HG03066 (cell line): ENCODE measurements around the gene TRMT61A.

ENCODE experiments used
- ATAC-seq: cut with Tn5 transposase; IDR thresholded peaks from one replicate; pipeline ENCODE4 v1.9.1; 2021; ENCODE audit warnings: low read depth; ENCODE audit not compliant: unreplicated experiment

The TRMT61A gene

DNA sequence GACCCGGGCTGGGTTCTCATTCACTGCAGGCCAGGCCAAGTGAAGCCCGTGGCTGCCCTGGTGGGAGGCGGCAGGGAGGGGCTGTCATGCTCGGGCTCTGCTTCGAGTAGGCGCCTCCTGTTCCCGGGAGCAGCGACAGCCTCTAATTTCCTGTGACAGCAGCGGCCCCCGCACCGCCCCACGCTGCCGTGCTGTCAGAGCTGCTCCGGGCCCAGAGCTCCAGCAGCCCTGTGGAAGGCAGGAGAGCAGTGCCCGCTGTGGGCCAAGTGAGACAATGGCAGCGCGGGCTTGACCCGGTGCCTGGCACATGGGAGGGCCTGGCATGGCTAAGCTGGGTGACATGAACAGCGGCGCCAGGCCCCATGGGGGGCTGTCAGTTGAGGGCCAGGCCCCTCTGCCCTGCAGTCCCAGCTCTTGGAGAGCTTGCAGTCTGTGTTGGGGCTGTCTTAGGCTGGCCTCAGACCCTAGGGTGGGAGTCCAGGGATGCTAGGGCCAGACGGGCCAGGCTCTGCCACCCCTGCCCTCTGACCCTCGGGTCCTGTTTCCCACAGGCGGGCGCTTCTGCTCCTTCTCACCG is 5.1 kb downstream of the TRMT61A start:
- no peak for ATAC-seq

GRCh38 chr14:103534576-103535061 is 5.6 kb downstream of the TRMT61A start:
- no peak for ATAC-seq

GRCh38 chr14:103535081-103535890 is 6.3 kb downstream of the TRMT61A start:
- ATAC-seq = no peak

DNA sequence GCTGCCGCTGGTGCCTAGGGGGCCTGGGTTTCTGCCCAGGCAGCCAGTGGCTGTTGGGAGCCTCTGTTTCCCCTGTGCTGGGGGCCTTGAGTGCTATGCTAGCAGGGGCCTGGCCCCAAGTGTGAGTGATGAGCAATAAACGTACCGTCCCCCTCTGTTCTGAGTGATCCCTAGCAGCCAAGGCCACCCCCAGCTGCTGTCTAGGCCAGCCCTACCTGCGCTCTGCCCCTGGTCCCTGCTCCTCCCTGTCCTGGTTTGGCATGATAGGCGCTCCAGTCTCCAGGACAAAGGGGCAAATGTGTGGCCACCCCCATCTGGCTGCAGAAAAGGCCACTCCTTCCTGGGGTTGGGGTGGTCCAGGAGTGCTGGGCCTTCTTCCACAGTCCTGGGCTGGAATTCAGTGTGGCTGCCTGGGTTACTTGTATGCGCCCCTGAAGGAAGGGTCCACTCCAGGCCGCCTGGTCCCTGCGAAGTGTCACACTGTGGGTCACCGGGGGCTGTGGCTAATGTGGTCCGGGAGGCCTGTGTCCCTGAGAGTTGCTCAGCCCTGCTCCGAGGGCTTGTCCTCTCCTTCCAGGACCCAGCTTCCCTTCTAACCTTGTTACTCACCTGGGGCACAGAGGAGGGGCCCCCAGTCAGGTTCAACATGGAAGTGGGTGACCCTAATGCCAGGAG is 7.0 kb downstream of the TRMT61A start:
- ATAC-seq = no peak

DNA sequence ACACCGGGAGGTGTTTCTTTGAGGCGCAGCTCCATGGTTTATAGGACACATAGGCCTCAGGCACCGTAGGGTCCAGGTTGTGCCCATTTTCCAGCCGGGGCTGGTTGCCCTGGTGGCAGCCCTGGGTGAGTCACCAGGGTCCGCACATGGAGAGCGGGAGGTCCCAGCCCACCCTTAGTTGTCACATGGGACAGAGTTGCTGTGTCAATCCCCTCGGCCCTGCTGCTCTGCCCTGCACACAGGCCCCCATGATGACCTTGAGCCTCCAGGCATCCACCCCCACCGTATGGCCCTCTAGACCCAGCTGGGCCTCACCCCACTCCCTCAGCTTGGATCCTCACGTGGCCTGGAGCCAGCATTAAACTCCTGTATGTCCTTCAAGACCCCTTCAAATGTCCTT is 7.7 kb downstream of the TRMT61A start:
- no peak for ATAC-seq

- no peak for ATAC-seq
Observed at GRCh38 chr14:103537175-103537990, 8.4 kb downstream of the TRMT61A start.

DNA sequence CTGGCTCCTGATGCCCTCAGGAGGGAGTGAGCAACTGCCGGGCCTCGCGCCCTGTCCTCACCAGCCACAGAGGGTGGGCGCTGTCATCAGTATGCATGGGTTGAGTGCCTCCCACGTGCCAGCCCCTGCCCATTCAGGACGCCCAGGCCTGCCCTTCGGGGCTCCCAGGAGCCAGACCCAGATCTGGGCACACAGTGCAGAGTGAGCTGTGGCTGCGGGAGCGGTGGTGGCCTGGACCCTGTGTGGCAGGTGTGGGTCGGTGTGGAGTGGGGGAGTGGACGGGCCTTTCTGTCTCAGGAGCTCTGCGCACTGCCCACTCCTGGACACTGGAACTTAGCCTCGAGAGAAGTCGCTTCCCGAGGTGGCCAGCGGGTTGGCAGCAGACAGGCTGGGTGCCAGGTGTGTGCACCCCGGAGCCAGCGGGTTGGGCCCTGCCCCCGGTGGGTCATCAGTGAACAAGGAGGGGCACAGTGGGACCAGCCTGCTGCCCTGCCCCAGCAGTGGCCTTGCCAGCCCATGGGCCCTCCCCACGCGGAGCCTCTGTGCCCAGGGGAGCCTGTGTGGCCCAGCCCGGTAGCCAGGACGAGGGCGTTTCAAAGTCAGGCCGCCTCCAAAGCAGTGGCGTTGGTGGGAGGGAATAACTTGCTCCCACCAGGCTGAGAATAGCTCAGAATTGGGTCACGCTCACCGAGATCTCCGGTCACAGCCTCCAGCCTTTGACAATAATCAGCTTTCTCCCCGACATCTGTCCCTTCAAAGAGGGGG is 9.5 kb downstream of the TRMT61A start:
- ATAC-seq = no peak

DNA sequence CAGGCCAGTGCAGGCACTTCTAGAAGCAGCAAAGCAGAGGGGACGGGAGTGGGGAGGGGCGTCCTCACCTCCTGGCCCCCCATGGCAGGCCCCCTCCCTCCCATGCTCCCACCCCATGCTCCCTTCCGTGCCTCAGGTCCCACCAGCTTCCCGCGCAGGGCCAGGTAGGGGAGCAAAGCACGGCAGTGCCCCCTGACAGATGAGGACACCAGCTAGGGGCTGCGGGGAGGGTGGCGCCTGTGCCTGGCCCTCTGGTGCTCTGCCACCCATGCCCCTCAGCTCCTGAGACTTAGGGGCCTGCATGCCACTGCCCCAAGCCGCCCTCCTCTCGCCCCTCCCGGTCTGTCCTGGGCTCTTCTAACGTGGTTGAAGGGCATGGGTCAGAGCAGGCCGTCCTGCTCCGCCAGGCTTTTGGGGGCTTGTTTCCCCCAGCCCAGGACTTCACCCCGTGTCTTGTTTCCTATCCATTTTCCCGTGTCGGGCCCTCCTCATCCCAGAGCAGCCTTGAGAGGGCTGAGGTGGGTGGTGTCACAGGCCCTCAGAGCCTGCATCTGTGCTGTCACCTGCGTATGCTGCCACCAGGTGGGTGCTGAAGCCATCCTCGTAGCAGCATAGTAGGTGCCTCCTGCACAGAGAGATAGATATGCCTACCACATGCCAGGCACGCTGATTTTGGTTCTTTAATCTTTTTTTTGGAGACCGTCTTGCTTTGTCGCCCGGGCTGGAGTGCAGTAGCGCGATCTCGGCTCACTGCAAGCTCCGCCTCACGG is 10.2 kb downstream of the TRMT61A start:
- no peak for ATAC-seq

GRCh38 chr14:103540821-103541708 is 12.1 kb downstream of the TRMT61A start:
- no peak for ATAC-seq

DNA sequence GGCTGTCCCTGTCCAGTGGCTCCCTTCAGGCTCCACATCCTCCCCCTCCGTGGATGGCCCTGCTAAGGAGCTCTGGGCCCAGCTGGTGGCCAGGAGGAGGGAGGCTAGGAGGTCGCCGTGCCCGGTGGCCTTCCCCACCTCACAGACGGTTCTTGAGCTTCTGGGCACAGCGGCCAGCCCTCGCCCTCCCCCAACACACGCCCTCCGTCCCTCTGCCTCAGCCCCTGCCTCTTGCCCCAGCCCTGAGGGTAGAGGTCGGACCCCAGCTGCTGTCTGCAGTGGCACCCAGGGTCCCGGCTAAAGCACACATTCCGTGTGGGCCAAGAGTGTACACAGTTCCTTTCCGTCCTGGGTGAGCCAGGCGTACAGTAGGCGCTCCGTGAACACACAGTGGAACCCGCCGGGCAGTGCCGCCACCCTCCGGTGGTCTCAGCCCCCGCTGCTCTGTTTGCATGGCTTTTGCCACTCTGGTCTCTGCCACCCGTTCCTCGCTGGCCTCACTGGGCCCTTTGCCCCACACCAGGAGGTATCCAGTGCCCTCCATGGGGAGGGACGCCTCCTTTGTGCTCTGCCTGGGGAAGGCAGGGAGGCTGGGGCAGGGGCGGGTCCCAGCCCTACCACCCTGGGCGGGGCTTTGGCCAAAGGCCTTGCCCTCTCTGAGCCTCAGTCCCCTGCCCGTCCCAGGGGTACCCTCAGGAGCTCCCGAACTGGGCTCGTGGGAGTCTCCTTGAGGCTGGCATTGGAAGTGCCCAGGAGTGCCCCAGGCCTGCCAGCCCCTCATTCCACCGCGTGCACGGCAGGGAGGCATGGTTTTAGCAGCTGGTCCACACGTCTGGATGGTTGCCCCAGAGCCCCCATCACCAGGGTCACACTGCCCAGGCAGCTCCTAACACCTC is 13.0 kb downstream of the TRMT61A start:
- ATAC-seq = no peak

DNA sequence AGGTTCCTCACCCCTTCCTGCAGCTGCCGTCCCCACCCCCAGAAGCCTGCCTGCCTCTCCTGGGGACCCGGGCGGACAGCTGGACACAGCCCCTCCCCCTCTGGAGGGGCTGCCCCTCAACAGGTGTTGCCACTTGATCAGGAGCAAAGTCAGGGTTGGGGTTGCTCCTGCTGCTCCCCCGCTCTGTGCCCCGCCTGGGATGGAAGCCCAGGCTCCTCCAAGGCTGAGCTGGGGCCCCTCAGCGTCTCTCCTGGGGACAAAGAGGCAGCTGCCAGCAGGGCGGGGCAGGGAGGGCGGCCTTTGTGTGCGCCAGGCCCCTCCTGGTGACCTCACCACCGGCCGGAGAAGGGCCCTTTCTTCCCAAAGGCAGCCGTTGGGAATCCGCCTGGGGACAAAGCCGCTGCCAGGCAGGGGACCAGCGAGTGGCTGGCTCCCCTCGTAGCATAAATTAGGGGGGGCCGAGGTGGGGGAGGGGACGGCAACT is 13.7 kb downstream of the TRMT61A start:
- no peak for ATAC-seq

- no peak for ATAC-seq
Observed at GRCh38 chr14:103543140-103543539, 14.1 kb downstream of the TRMT61A start.

- no peak for ATAC-seq
Observed at GRCh38 chr14:103543721-103544387, 14.9 kb downstream of the TRMT61A start.

- ATAC-seq = no peak
Observed at GRCh38 chr14:103544388-103545218, 15.6 kb downstream of the TRMT61A start.

DNA sequence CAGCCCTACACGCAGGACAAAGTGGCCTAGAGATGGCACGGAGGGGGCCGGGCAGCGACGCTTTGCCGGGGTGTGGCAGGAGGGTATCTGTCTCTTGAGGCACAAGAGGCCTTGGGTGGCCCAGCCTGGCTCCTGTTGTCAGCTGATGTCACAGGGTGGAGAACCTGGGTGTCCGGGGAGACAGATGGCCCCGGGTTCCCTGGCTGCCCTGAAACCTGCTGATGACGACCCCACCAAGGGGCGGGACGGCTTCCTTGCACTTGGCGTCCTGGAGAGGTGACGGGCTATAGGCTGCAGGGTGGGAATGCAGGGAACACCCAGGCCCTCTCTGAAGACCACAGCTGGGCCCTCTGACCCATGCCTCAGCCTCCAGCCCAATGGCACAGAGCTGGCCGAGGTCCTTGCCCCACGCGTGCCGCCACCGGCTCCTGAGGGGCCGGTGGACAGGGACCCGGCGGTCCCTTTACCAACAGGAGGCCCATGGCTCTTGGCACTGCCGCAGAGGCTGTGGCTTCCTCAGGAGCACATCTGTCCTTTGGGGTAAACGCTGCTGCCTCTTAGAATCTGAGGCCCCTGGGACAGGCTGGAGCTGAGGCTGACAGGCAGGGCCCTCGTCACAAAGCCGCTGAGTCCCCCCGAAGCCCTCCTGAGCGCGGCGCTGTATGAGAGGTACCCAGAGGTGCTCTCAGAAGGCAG is 16.4 kb downstream of the TRMT61A start:
- no peak for ATAC-seq
